A549 (cell line): ENCODE measurements around the gene NRAP. TPM values are rescaled to one million over a fixed set of nuclear protein-coding genes. Genes with fewer than 3 reads are reported as not detected.

Experiments
- polyA plus RNA-seq, 4 experiments: library from polyadenylated mRNA; depleted of rRNA in 3 of 4; stranded (reverse); fragments of >200 nt; fragmentation: RNase III in 1 of 4; extraction: RNeasy Plus Mini Kit Qiagen cat#74134 plus additional on column Dnase treatment in 1 of 4; gene quantifications; 2 replicates in 3 of 4; 3 replicates in 1 of 4; pipeline ENCODE4 v1.2.3, GENCODE V29; 2011 to 2017

The NRAP gene
- polyA plus RNA-seq, 2 of the 4 experiments (the other 2 are of a cell fraction): not detected

Other genes with a start within 250 kb of the NRAP start
- gene HABP2, start 111.0 kb downstream of the NRAP start, polyA plus RNA-seq (2011; rRNA removed): 0.97 and 1.1 TPM in 2 replicates
- gene HABP2, start 111.0 kb downstream of the NRAP start, polyA plus RNA-seq (2017; fragmentation: RNase III; extraction: RNeasy Plus Mini Kit Qiagen cat#74134 plus additional on column Dnase treatment): 0.10 to 0.17 TPM (median 0.13 TPM) in 3 replicates
- gene CASP7, start 15.9 kb upstream of the NRAP start, polyA plus RNA-seq (2011; rRNA removed): 27.0 and 29.7 TPM in 2 replicates
- 21.4 to 23.9 TPM (median 22.6 TPM) in 3 replicates for gene CASP7, start 15.9 kb upstream of the NRAP start, polyA plus RNA-seq (2017; fragmentation: RNase III; extraction: RNeasy Plus Mini Kit Qiagen cat#74134 plus additional on column Dnase treatment)
- gene PLEKHS1, start 87.6 kb upstream of the NRAP start, polyA plus RNA-seq (2011; rRNA removed): 0.05 and 0.08 TPM in 2 replicates
- gene PLEKHS1, start 87.6 kb upstream of the NRAP start, polyA plus RNA-seq (2017; fragmentation: RNase III; extraction: RNeasy Plus Mini Kit Qiagen cat#74134 plus additional on column Dnase treatment): 0.03 to 0.09 TPM (median 0.08 TPM) in 3 replicates
- 22.8 and 26.8 TPM in 2 replicates for gene DCLRE1A, start 190.0 kb upstream of the NRAP start, polyA plus RNA-seq (2011; rRNA removed)
- gene DCLRE1A, start 190.0 kb upstream of the NRAP start, polyA plus RNA-seq (2017; fragmentation: RNase III; extraction: RNeasy Plus Mini Kit Qiagen cat#74134 plus additional on column Dnase treatment): 11.5 to 12.8 TPM (median 11.8 TPM) in 3 replicates
- gene NHLRC2, start 190.6 kb upstream of the NRAP start, polyA plus RNA-seq (2011; rRNA removed): 16.1 and 17.3 TPM in 2 replicates
- gene NHLRC2, start 190.6 kb upstream of the NRAP start, polyA plus RNA-seq (2017; fragmentation: RNase III; extraction: RNeasy Plus Mini Kit Qiagen cat#74134 plus additional on column Dnase treatment): 4.9 to 5.8 TPM (median 5.1 TPM) in 3 replicates